ENCODE data around the gene CHRM5.

CHRM5 gene

GRCh38 chr15:34059476-34059875, 91.2 kb downstream of the CHRM5 start:
- TF ChIP-seq CTCF (IDR thresholded peaks at IDR 0.05; ENCODE audit: insufficient read depth, low read depth, low read length, missing control alignments), result no peak
- H3K4me3 ChIP-seq (ENCODE audit: low read depth, low read length), result no peak overlapping the region
- no peak for DNase-seq (ENCODE audit: low read depth)

GRCh38 chr15:34059946-34060345, 91.6 kb downstream of the CHRM5 start:
- no peak for DNase-seq (ENCODE audit: low read depth)
- H3K4me3 ChIP-seq (ENCODE audit: low read depth, low read length), result no peak overlapping the region
- TF ChIP-seq CTCF (IDR thresholded peaks at IDR 0.05; ENCODE audit: insufficient read depth, low read depth, low read length, missing control alignments), result no peak

- H3K4me3 ChIP-seq (ENCODE audit: low read depth, low read length), result no peak overlapping the region
- TF ChIP-seq CTCF (IDR thresholded peaks at IDR 0.05; ENCODE audit: insufficient read depth, low read depth, low read length, missing control alignments), result no peak
- no peak for DNase-seq (ENCODE audit: low read depth)
Measured at GRCh38 chr15:34064438-34064837, 96.1 kb downstream of the CHRM5 start.

GRCh38 chr15:34065261-34065660, 97.0 kb downstream of the CHRM5 start:
- DNase-seq (ENCODE audit: low read depth), result no peak
- TF ChIP-seq CTCF (IDR thresholded peaks at IDR 0.05; ENCODE audit: insufficient read depth, low read depth, low read length, missing control alignments), result no peak
- H3K4me3 ChIP-seq (ENCODE audit: low read depth, low read length), result no peak overlapping the region

- H3K4me3 ChIP-seq (ENCODE audit: low read depth, low read length), result no peak overlapping the region
- DNase-seq (ENCODE audit: low read depth), result no peak
- no peak for TF ChIP-seq CTCF (IDR thresholded peaks at IDR 0.05; ENCODE audit: insufficient read depth, low read depth, low read length, missing control alignments)
Measured at GRCh38 chr15:34065941-34066340, 97.6 kb downstream of the CHRM5 start.

GRCh38 chr15:34070003-34070402, 101.7 kb downstream of the CHRM5 start:
- no peak for DNase-seq (ENCODE audit: low read depth)
- TF ChIP-seq CTCF (IDR thresholded peaks at IDR 0.05; ENCODE audit: insufficient read depth, low read depth, low read length, missing control alignments), result no peak

GRCh38 chr15:34076785-34077184, 108.5 kb downstream of the CHRM5 start:
- TF ChIP-seq CTCF (IDR thresholded peaks at IDR 0.05; ENCODE audit: insufficient read depth, low read depth, low read length, missing control alignments), result no peak
- no peak overlapping the region for H3K4me3 ChIP-seq (ENCODE audit: low read depth, low read length)
- DNase-seq (ENCODE audit: low read depth), result no peak

More at GRCh38 chr15:34070003-34070402, 101.7 kb downstream of the CHRM5 start:
- H3K4me3 ChIP-seq (ENCODE audit: low read depth, low read length), result no peak overlapping the region

Data from GM12865 (cell line).